ENCODE measurements around the gene TMEM81.

The TMEM81 gene

DNA sequence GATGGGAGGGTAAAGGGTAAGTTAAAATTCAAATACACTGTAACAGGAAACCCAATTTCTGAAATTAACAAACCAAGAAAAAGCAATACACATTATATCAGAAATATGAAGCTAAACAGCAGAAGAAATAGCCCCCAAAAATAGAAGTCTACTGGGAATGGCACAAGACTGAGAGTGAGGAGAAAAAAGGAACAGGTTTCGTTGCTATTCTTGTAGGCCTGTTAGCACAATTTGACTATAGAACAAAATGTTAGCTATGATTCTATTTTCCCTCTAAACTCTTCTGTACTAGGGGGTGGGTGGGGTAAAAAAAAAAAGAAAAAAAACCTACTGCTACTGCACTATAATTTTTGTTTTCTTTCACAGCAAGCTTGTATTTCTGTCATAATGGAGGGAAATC is 25.0 kb upstream of the TMEM81 start:
- no peak overlapping the region for H3K9ac ChIP-seq (ENCODE audit: low read depth, low read length)
- peaks cover 4% of the 10 kb centered on the region for H3K36me3 ChIP-seq (ENCODE audit: control insufficient read depth, insufficient read depth, low read length)
- H3K4me1 ChIP-seq (ENCODE audit: control insufficient read depth, insufficient read depth, low read length), result no peaks in the 10 kb centered on the region
- H3K27me3 ChIP-seq (ENCODE audit: control insufficient read depth, insufficient read depth, low read length), result no peaks in the 10 kb centered on the region
- H3K4me3 ChIP-seq (ENCODE audit: low read depth, low read length), result no peak overlapping the region
- no peaks in the 10 kb centered on the region for H3K9me3 ChIP-seq (ENCODE audit: control insufficient read depth, insufficient read depth, low read length)

DNA sequence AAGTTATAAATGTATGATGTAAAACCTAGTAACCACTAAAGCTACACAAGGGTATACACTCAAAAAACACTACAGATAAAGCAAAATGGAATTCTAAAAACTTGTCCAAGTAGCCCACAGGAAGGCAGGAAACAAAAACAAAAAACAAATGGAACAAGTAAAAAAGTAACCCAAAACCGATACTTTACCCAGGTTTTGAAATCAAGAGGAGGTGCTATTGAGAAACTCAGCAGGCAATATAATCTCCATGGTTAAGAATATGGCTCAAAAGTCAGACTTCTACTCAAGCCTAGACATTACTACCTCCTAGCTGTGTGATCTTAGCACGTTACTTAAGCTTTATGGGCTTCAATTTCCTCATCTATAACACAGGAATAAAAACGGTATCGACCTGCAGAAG is 24.2 kb upstream of the TMEM81 start:
- H3K36me3 ChIP-seq (ENCODE audit: control insufficient read depth, insufficient read depth, low read length), result peaks cover 4% of the 10 kb centered on the region
- H3K4me3 ChIP-seq (ENCODE audit: low read depth, low read length), result no peak overlapping the region
- H3K9me3 ChIP-seq (ENCODE audit: control insufficient read depth, insufficient read depth, low read length), result no peaks in the 10 kb centered on the region
- no peaks in the 10 kb centered on the region for H3K27me3 ChIP-seq (ENCODE audit: control insufficient read depth, insufficient read depth, low read length)
- H3K4me1 ChIP-seq (ENCODE audit: control insufficient read depth, insufficient read depth, low read length), result no peaks in the 10 kb centered on the region
- H3K9ac ChIP-seq (ENCODE audit: low read depth, low read length), result no peak overlapping the region

DNA sequence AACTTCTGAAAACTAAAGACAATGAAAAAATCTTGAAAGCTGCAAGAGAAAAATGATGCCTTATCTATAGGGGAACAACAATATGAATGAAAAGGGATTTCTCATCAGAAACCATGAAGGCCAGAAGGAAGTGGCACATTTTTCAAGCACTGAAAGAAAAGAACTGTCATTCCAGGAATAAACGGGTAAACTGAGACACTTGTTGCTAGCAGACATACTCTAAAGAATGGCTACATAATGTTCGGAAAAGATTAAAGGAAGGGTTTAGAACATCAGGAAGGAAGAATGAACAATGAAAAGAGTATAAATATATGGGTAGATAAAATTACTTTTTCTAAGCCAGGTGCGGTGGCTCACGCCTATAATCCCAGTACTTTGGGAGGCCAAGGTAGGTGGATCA is 23.1 kb upstream of the TMEM81 start:
- no peak overlapping the region for H3K4me3 ChIP-seq (ENCODE audit: low read depth, low read length)
- peaks cover 7% of the 10 kb centered on the region for H3K36me3 ChIP-seq (ENCODE audit: control insufficient read depth, insufficient read depth, low read length)
- no peaks in the 10 kb centered on the region for H3K9me3 ChIP-seq (ENCODE audit: control insufficient read depth, insufficient read depth, low read length)
- no peaks in the 10 kb centered on the region for H3K27me3 ChIP-seq (ENCODE audit: control insufficient read depth, insufficient read depth, low read length)
- no peaks in the 10 kb centered on the region for H3K4me1 ChIP-seq (ENCODE audit: control insufficient read depth, insufficient read depth, low read length)
- no peak overlapping the region for H3K9ac ChIP-seq (ENCODE audit: low read depth, low read length)

DNA sequence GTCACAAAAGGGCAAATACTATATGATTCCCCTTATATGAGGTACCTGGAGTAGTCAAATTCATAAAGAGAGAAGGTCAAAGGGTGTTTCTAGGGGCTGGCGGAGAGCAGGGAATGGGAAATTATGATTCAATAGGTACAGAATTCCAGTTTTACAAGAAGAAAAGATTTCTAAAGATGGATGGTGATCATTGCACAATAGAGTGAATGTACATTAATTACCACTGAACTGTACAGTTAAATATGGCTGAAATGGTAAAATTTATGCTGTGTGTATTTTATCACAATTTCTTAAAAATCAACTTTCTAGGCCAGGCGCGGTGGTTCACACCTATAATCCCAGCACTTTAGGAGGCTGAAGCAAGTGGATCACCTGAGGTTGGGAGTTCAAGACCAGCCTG is 18.1 kb upstream of the TMEM81 start:
- Histone ChIP-seq H3K36me3 (ENCODE audit: control insufficient read depth, insufficient read depth, low read length) (peaks cover 26% of the 10 kb centered on the region), H3K9ac (ENCODE audit: low read depth, low read length) (no peak overlapping the region), H3K4me3 (ENCODE audit: low read depth, low read length) (no peak overlapping the region), H3K4me1 (ENCODE audit: control insufficient read depth, insufficient read depth, low read length) (no peaks in the 10 kb centered on the region), H3K27me3 (ENCODE audit: control insufficient read depth, insufficient read depth, low read length) (no peaks in the 10 kb centered on the region), H3K9me3 (ENCODE audit: control insufficient read depth, insufficient read depth, low read length) (no peaks in the 10 kb centered on the region)

DNA sequence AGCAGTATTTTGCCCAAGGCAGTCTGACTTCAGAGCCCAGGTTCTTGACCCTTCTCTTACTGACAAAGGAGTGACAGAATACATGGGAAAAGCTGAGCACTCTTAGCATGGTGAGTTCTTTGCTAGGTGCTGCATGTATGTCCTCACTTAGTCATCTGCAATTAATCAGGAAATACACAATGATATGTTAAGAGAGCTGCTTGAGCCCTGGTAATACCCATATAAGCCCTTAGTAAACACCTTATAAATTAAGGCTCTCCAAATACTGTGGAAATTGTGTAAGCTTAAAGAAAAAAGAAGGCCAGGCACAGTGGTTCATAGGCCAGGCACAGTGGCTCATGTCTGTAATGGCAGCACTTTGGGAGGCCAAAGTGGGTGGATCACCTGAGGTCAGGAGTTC is 14.0 kb upstream of the TMEM81 start:
- no peak overlapping the region for H3K4me3 ChIP-seq (ENCODE audit: low read depth, low read length)
- H3K27me3 ChIP-seq (ENCODE audit: control insufficient read depth, insufficient read depth, low read length), result no peaks in the 10 kb centered on the region
- no peaks in the 10 kb centered on the region for H3K4me1 ChIP-seq (ENCODE audit: control insufficient read depth, insufficient read depth, low read length)
- H3K36me3 ChIP-seq (ENCODE audit: control insufficient read depth, insufficient read depth, low read length), result peaks cover 47% of the 10 kb centered on the region
- no peaks in the 10 kb centered on the region for H3K9me3 ChIP-seq (ENCODE audit: control insufficient read depth, insufficient read depth, low read length)
- no peak overlapping the region for H3K9ac ChIP-seq (ENCODE audit: low read depth, low read length)

DNA sequence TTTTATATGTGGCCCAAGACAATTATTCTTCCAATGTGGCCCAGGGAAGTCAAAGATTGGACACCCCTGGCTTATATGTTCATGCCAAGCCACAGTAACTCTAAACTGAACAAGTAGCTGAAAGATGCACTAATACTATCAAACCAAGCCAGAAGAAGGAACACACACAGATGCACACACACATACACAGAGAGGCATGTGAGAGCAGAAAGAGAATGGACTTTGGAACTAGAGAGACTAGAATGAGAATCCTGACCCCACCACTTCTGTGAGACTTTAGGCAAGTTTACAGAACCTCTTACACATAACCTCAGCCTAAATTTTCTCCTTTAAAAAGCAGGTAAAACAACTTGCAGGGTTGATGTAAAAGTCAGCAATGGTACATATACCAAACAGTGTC is 11.2 kb upstream of the TMEM81 start:
- Histone ChIP-seq H3K36me3 (ENCODE audit: control insufficient read depth, insufficient read depth, low read length) (peaks cover 34% of the 10 kb centered on the region), H3K4me1 (ENCODE audit: control insufficient read depth, insufficient read depth, low read length) (no peaks in the 10 kb centered on the region), H3K9ac (ENCODE audit: low read depth, low read length) (no peak overlapping the region), H3K9me3 (ENCODE audit: control insufficient read depth, insufficient read depth, low read length) (no peaks in the 10 kb centered on the region), H3K4me3 (ENCODE audit: low read depth, low read length) (no peak overlapping the region), H3K27me3 (ENCODE audit: control insufficient read depth, insufficient read depth, low read length) (no peaks in the 10 kb centered on the region)

DNA sequence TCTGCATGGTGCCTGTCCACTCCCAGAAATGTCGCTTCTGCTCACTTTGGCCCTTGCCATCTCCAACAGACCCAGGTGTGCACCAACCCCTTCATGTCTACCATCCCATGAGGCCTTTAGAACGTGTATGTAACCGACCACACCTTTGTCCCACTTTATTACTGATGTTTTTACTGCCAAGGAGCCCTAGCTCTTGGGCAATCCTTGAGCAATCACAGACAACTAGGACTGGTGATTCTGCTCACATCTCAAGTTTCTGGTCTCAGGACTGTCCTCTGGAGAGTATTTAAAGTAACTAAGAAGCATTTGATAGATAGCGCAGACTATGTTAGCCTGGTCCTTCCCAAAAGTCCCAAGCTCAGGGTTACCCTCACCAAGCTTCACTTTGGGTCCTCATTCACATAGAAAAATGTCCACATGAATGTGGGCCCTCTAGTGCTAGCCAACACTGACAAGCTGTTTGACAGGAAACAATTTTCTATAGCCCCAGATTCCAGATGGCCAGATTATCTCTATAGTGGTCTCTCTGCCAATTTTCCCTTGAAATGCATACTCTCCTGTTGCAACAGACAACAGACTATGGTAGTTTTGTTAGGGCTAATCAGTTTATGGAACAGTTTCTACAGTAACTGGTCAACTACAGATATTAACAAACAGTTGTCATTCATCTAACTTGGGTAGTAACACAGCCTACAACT is 6.9 kb upstream of the TMEM81 start:
- Histone ChIP-seq H3K4me1 (ENCODE audit: control insufficient read depth, insufficient read depth, low read length) (no peaks in the 10 kb centered on the region), H3K27me3 (ENCODE audit: control insufficient read depth, insufficient read depth, low read length) (no peaks in the 10 kb centered on the region), H3K4me3 (ENCODE audit: low read depth, low read length) (no peak overlapping the region), H3K36me3 (ENCODE audit: control insufficient read depth, insufficient read depth, low read length) (peaks cover 23% of the 10 kb centered on the region), H3K9ac (ENCODE audit: low read depth, low read length) (no peak overlapping the region), H3K9me3 (ENCODE audit: control insufficient read depth, insufficient read depth, low read length) (no peaks in the 10 kb centered on the region)

DNA sequence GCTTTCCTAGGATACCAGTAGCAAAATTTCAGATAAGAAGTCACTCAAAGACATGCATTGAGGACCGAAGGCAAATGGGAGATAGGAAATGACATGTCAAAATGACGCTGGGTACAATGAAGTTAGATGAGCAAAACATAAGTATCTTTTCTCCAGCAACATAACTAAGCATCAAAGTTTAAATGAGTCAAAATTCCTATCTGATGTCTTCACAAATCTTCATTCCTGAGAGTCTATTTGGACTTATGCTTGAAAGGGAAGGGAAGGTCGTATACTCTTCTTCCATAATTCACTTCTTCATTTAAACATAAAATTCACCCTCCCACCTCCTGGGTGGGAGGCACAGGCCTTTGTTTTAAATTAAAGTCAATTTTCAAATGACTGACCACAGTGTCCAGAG is 4.1 kb upstream of the TMEM81 start:
- Histone ChIP-seq H3K9me3 (ENCODE audit: control insufficient read depth, insufficient read depth, low read length) (no peaks in the 10 kb centered on the region), H3K4me3 (ENCODE audit: low read depth, low read length) (no peak overlapping the region), H3K4me1 (ENCODE audit: control insufficient read depth, insufficient read depth, low read length) (no peaks in the 10 kb centered on the region), H3K9ac (ENCODE audit: low read depth, low read length) (no peak overlapping the region), H3K36me3 (ENCODE audit: control insufficient read depth, insufficient read depth, low read length) (peaks cover 9% of the 10 kb centered on the region), H3K27me3 (ENCODE audit: control insufficient read depth, insufficient read depth, low read length) (no peaks in the 10 kb centered on the region)

DNA sequence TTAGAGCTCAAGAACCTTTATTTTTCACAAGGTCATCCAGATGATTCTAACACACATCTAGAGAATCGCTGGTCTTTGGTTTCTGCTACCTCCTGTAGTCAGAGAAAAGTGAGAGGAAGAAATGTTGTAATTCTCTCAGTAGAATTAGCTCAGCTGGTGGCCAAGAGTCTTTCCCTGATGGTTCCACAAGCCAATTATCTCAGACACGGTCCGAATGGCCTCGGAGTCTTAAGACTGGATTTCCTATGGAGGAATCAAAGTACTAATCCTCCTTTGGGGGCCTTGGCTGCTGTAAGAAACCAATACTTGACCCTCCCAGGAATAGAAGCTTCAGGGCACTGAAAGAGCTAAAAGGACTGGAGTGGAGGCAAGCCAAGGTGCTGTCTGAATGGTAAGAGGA is 1.8 kb downstream of the TMEM81 start:
- H3K27me3 ChIP-seq (ENCODE audit: control insufficient read depth, insufficient read depth, low read length), result no peaks in the 10 kb centered on the region
- H3K36me3 ChIP-seq (ENCODE audit: control insufficient read depth, insufficient read depth, low read length), result peaks cover 4% of the 10 kb centered on the region
- no peak overlapping the region for H3K4me3 ChIP-seq (ENCODE audit: low read depth, low read length)
- no peaks in the 10 kb centered on the region for H3K9me3 ChIP-seq (ENCODE audit: control insufficient read depth, insufficient read depth, low read length)
- no peaks in the 10 kb centered on the region for H3K4me1 ChIP-seq (ENCODE audit: control insufficient read depth, insufficient read depth, low read length)
- no peak overlapping the region for H3K9ac ChIP-seq (ENCODE audit: low read depth, low read length)

DNA sequence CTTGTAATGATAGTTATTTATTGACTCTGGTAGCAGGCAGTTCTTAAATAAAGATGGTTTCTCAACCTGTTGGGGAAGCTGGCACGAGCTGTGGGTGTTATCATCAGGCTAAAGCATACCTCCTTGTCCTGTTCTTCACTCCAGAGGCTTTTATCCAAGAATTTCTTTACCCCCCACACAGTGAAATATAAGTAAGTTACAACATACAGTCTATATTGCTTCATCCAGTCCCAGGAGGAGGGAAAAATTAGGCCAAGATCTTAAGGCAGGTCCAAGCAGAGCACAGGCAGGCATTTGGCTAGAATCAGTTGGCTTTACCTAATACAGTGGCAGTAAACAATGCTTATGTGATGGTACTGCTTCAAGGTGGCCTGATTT is 6.3 kb downstream of the TMEM81 start:
- Histone ChIP-seq H3K4me1 (ENCODE audit: control insufficient read depth, insufficient read depth, low read length) (no peaks in the 10 kb centered on the region), H3K9ac (ENCODE audit: low read depth, low read length) (no peak overlapping the region), H3K27me3 (ENCODE audit: control insufficient read depth, insufficient read depth, low read length) (no peaks in the 10 kb centered on the region), H3K36me3 (ENCODE audit: control insufficient read depth, insufficient read depth, low read length) (no peaks in the 10 kb centered on the region), H3K9me3 (ENCODE audit: control insufficient read depth, insufficient read depth, low read length) (no peaks in the 10 kb centered on the region), H3K4me3 (ENCODE audit: low read depth, low read length) (no peak overlapping the region)

DNA sequence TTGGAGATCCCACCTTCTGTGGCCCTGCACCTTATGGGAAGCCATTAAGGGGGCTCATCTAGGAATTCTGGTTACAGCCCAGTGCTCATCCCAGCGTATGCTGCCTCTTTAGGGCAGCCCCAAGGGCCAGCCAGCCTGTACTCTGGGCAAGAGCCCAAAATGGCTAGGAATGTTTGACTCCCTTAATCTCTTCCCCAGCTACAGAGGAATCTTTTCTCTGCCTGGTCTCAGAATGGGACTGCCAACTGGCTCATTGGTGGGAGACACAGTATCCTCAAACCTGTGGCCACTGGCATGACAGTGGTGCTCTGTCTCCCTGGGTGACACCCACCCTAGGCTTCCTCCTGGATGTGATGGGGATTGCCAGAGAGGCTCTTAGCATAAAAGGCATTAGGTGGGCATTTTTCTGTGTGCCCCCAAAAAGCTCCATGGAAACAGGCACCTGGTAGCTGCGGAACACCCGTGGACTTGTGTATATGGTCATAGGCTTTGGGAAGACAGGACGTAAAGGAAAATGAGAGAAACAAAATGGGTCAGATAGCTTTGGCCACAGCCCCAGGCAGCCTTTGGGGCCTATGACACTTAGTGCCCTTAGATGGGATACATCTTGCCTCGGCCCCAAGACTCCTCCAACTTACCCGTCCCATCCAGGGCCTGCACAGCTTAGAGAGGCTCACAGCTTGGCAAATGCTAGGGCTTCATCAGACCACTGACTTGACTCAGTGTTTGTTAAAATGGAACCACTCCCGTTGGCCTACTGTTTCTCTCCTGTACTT is 6.9 kb downstream of the TMEM81 start:
- Histone ChIP-seq H3K9me3 (ENCODE audit: control insufficient read depth, insufficient read depth, low read length) (no peaks in the 10 kb centered on the region), H3K9ac (ENCODE audit: low read depth, low read length) (no peak overlapping the region), H3K4me3 (ENCODE audit: low read depth, low read length) (no peak overlapping the region), H3K4me1 (ENCODE audit: control insufficient read depth, insufficient read depth, low read length) (no peaks in the 10 kb centered on the region), H3K36me3 (ENCODE audit: control insufficient read depth, insufficient read depth, low read length) (no peaks in the 10 kb centered on the region), H3K27me3 (ENCODE audit: control insufficient read depth, insufficient read depth, low read length) (no peaks in the 10 kb centered on the region)

DNA sequence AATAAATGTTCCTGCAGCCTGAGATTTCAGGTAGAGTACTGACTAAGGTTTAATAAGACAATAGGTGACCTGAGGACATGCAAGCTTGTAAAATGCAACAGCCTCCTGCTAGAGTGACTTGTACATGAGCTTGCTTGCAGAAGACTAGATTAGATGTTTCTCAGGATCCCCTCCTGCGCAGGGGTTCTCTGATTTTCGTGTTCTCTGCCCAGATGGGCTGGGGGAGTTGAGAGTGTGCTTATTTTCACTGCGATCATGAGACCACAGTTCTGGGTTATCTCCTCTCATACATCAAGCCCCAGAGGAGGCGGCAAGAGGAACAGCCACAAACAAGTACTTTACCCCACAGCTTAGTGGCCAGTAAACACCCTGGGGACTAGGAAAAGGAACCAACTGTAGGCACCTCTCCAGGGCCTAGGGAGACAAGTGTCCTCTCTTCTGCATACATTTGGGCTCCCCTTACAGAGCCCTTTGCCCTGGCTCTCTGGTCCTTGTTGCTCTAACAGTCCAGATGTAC is 8.0 kb downstream of the TMEM81 start:
- no peaks in the 10 kb centered on the region for H3K4me1 ChIP-seq (ENCODE audit: control insufficient read depth, insufficient read depth, low read length)

More for the DNA sequence above, 8.0 kb downstream of the TMEM81 start:
- no peak overlapping the region for H3K9ac ChIP-seq (ENCODE audit: low read depth, low read length)
- no peaks in the 10 kb centered on the region for H3K9me3 ChIP-seq (ENCODE audit: control insufficient read depth, insufficient read depth, low read length)
- H3K4me3 ChIP-seq (ENCODE audit: low read depth, low read length), result no peak overlapping the region
- no peaks in the 10 kb centered on the region for H3K36me3 ChIP-seq (ENCODE audit: control insufficient read depth, insufficient read depth, low read length)
- no peaks in the 10 kb centered on the region for H3K27me3 ChIP-seq (ENCODE audit: control insufficient read depth, insufficient read depth, low read length)
